C4-2B (cell line): ENCODE data around the gene ARRDC1.

Source experiments
- CTCF ChIP-seq: fragments of 450-650 bp; conservative IDR thresholded peaks from 2 replicates; pipeline ENCODE4 v1.5.1; 2017; ENCODE audit warnings: mild to moderate bottlenecking
- ZFX ChIP-seq: fragments of 450-650 bp; IDR thresholded peaks from 2 replicates; pipeline ENCODE4 v1.6.1; 2017

GRCh38 chr9:137638680-137639079 is 33.2 kb downstream of the ARRDC1 start:
- TF ChIP-seq CTCF (no peak), ZFX (no peak)
